Suprapubic skin (tissue), 4 donors: ENCODE measurements around the gene GLYR1.
A peak's percentile ranks its signal among the peaks of the same experiment; 100 is the strongest.

Experiments used
- EP300 ChIP-seq: sonication (generic); formaldehyde crosslinking; IDR thresholded peaks from one replicate; pipeline ENCODE4 v1.6.1; 2017; ENCODE audit warnings: antibody characterized with exemption
- POLR2A ChIP-seq, 2 donors: fragments of 450-650 bp; IDR thresholded peaks; one replicate each; pipeline ENCODE4 v1.6.1; 2017; ENCODE audit warnings: antibody characterized with exemption in 2 of 2, mild to moderate bottlenecking in 2 of 2, moderate library complexity in 2 of 2
- POLR2AphosphoS5 ChIP-seq, 3 donors: sonication (generic); formaldehyde crosslinking; IDR thresholded peaks; one replicate each; pipeline ENCODE4 v1.6.1; 2017; ENCODE audit warnings: antibody characterized with exemption in 3 of 3
- TF ChIP-seq, protein P1 (sequence below), 2 donors: fragments of 200-600 bp in 1 of 2; fragments of 450-650 bp in 1 of 2; sonication (generic) in 1 of 2; IDR thresholded peaks; one replicate each; pipeline ENCODE4 v1.5.1; 2016 to 2019; ENCODE audit warnings: antibody characterized with exemption in 2 of 2, mild to moderate bottlenecking in 1 of 2, moderate library complexity in 1 of 2

DNA sequence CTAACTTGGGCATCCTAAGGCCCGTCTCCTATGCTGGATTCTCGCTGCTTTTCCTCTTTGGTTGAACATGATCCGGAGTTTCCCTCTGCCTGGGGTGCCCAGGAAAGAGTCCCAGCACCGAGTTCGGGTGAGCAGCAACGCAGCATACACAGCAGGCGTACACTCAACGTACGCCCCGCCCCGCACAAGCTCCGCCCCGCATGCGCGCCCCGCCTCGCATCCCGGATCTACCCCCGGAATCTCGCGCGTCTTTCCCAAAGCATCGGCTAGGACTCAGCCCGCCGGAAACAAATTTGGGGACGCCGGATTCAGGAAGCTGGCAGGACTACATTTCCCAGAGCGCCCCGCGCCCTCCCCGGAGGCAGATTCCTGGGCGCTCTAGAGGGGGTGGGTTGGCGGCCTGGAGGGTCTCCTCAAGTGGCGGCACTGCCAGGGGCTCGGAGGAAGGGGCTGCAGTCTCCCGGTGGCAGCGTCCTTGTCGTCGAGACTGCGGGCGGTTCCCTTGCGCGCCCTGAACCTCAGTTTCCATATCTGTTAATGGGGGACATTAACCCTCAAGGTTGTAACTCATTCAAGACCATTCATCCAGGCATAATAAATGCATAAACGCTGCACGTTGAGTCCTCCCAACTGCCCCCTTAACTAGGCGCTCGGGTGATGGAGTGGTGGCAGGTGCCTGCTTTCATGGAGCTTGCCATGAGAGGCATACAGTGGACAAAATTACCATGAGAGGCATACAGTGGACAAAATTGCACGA is 78.4 kb downstream of the GLYR1 start:
- TF ChIP-seq POLR2AphosphoS5 (IDR thresholded peaks at IDR 0.05): peak in 1 of 3 donors; percentile 38
- TF ChIP-seq POLR2A (IDR thresholded peaks at IDR 0.05): peak; percentile 36 to 48
- TF ChIP-seq EP300: no peak
- TF ChIP-seq, protein P1, sequence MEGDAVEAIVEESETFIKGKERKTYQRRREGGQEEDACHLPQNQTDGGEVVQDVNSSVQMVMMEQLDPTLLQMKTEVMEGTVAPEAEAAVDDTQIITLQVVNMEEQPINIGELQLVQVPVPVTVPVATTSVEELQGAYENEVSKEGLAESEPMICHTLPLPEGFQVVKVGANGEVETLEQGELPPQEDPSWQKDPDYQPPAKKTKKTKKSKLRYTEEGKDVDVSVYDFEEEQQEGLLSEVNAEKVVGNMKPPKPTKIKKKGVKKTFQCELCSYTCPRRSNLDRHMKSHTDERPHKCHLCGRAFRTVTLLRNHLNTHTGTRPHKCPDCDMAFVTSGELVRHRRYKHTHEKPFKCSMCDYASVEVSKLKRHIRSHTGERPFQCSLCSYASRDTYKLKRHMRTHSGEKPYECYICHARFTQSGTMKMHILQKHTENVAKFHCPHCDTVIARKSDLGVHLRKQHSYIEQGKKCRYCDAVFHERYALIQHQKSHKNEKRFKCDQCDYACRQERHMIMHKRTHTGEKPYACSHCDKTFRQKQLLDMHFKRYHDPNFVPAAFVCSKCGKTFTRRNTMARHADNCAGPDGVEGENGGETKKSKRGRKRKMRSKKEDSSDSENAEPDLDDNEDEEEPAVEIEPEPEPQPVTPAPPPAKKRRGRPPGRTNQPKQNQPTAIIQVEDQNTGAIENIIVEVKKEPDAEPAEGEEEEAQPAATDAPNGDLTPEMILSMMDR (IDR thresholded peaks at IDR 0.05): no peak
